Measurements from ENCODE around the gene RNU4-1. TPM values are rescaled to one million over a fixed set of nuclear protein-coding genes. Genes with fewer than 3 reads are reported as not detected.

Gene RNU4-1
- total RNA-seq, 2 donors from 2014 or later: 4,532 to 5,081 TPM

DNA sequence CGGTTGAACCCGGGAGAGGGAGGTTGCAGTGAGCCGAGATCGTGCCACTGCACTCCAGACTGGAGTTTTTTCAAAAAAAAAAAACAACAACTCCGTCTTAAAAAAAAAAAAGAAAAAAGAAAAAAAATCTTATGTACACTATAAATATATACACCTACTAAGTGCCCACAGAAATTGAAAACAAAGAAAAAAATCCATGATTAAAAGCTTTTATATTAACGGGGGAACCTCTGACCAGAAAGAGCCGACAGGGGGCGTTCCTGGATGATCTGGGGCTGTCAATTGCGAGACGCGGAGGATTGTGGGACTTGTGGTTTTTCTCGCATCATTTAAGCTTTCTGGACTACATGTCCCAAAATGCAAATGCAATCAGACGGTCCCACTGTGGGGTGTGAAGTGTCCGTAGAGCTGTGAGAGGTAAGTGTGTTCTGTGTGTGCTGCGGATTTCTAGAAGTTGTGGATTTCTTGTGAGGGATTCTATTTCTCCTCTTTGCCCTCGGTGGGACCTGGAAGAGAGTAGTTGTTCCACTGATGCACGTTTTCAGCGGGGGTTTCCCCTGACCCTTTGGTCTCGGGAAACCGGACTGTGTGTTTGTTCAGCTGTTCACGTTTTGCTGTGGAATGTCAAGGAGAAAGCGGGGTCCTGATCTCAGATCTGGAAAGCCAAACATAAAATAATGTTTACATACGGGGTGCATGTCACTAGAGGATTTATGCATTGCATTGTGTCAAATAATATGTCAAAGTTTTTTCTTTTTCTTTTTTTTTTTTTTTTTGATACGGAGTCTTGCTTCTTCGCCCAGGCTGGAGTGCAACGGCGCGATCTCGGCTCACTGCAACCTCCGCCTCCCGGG lies 9.2 kb upstream of the RNU4-1 start, which contains the start of gene SIRT4:
TSS of gene SIRT4 (plus strand) at position 360 of the 854 bp plus-strand sequence. CDS start 1,241 bp downstream, outside the sequence.
- DNase-seq (ENCODE audit: low spot score): peak; percentile 95
- intact Hi-C loops (cut with DNase I): no loop called here

DNA sequence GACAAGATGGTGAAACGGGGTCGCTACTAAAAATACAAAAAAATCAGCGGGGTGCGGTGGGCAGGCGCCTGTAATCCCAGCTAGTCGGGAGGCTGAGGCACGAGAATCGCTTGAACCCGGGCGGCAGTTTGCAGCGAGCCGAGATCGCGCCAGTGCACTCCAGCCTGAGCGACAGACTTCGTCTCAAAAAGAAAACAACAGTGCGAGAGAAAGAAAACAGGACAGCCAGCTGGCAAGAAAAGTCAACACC lies 701 bp downstream of the RNU4-1 start:
- DNase-seq (ENCODE audit: low spot score): no peak
- intact Hi-C loops (cut with DNase I): no loop called here

DNA sequence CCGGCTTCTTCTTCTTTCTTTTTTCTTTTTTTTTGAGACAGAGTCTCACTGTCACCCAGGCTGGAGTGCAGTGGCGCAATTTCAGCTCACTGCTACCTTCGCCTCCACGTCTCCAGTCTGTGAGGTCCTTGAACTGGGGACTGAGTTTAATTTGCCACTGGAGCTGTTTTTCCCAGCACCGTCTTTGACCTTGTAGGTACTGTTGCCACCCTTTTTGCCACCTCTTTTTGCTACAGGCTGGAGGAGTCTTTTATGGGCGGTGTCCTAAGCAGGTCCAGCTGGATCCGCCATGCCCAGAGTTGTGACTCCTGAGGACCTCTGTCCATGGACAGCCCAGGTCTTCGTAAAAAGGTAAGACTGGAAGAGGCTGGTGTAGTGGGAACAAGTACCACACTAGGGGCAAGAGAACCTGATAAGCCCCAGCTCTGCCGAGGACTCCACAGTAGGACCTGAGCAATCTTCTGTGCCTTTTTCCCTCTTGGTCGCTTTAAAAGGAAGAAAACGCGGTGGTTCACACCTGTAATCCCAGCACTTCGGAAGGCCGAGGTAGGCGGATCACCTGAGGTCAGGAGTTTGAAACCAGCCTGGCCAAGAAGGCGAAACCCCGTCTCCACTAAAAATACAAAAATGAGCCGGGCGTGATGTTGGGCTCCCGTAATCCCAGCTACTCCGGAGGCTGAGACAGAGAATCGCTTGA lies 2.3 kb downstream of the RNU4-1 start:
- intact Hi-C loops (cut with DNase I): no loop called here
- DNase-seq (ENCODE audit: low spot score): no peak

DNA sequence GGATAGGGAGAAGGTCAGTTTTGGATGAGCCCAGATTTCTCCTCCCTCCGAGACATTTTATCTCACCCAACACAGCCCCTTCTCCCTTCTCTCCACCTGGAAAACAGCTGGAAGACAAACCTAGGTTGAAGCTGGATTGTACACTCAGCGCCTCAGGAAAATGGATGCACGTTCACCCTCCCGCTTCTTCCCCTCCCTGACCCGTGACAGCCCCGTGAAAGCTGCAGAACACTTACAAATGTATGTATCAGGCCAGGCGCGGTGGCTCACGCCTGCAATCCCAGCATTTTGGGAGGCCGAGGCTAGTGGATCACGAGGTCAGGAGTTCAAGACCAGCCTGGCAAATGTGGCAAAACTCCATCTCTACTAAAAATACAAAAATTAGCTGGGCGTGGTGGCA lies 5.5 kb downstream of the RNU4-1 start:
- DNase-seq (ENCODE audit: low spot score): no peak
- intact Hi-C loops (cut with DNase I): loop anchor here in 1 of 2 donors (2.0 kb wide), 1 partner anchor 65 kb away; no protein-coding TSS in a partner anchor

DNA sequence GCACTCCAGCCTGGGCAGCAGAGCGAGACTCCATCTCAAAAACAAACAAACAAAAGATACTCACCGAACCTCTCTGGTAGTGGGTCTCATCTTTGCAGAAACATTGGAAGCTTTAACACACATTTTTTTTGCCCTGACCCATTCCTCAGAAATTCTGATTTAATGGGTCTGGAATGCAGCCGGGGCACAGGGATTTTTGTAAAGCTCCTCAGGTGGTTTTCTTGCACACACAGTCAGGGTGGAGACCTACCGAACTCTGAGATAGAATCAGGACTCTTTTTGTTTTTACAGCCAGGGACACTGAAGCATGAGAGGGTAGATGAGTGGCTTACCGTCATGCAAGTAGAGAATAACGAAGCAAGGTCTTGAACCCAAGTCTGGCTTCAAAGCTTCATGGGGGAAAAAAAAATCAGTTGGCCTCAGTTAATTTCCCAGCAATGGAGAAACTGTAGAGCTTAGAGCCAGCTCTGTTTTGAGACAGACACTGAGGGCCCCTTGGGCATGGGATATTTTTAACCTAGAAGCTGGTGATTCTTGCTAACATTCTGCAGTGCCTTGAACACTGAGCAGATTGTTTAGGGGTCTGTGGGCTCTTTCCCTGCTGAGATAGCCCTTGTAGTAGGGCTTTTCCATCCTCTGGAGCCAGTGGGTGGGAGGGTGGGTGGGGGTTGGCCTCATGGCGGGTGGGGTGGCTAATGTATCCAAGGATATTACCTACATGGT lies 6.1 kb downstream of the RNU4-1 start:
- no peak for DNase-seq (ENCODE audit: low spot score)
- intact Hi-C loops (cut with DNase I): loop anchor here in 1 of 2 donors (2.0 kb wide), 1 partner anchor 64 kb away; no protein-coding TSS in a partner anchor

DNA sequence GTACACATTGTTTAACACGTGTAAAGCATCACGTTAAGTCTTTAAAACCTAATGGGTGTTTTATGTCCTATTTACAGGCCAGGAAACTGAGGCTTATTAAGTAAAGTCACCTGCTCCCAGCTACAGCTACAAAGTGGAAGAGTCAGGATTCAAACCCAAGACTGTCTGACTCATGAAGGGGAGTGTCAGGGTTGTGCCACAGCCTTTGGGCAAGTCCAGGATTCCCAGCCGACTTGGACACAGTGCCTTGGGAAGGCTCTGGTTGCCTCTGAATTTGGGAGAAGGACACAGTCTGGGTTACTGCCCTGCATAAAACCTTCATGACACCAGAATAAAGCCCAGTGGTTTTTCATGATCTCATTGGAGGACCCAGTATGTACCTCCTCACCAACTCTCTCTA lies 8.7 kb downstream of the RNU4-1 start:
- no peak for DNase-seq (ENCODE audit: low spot score)
- intact Hi-C loops (cut with DNase I): no loop called here

- DNase-seq (ENCODE audit: low spot score): no peak
- intact Hi-C loops (cut with DNase I): no loop called here
Observed at GRCh38 chr12:120283318-120283717, 9.7 kb downstream of the RNU4-1 start.

- no peak for DNase-seq (ENCODE audit: low spot score)
- intact Hi-C loops (cut with DNase I): no loop called here
Observed at GRCh38 chr12:120278137-120279069, 14.6 kb downstream of the RNU4-1 start.

DNA sequence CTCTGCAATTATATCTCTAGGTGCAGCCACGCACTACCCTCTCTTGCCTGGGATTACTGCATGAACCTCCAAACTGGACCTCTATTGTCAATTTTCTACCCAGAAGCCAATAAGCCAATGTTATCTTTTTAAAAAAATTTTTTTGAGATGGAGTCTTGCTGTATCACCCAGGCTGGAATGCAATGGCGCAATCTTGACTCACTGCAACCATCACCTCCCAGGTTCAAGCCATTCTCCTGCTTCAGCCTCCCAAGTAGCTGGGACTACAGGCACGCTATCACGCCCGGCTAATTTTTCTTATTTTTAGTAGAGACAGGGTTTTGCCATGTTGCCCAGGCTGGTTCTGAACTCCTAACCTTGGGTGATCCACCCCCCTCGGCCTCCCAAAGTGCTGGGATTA lies 16.3 kb downstream of the RNU4-1 start:
- intact Hi-C loops (cut with DNase I): no loop called here
- no peak for DNase-seq (ENCODE audit: low spot score)

DNA sequence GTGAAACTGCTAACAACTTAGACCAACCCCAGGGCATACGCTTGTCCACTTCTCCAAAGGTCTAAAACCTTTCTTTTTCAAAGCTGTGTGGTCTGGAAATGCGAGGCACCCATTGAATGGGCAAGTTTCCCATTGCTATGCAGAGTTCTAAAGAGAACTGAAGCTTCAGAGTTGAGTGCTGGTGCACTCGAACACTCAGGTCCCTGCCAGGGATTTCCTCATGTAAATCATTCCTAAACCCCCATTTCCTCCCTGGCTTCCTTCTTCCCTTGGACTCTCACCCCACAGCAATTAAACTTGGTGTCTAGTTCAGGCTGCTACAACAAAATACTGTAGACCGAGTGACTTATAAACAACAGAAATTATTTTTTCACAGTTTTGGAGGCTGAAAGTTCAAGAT lies 25.3 kb downstream of the RNU4-1 start:
- DNase-seq (ENCODE audit: low spot score): no peak
- intact Hi-C loops (cut with DNase I): loop anchor here in 1 of 2 donors (5.0 kb wide), 1 partner anchor 40 kb away; no protein-coding TSS in a partner anchor

- intact Hi-C loops (cut with DNase I): loop anchor here in 1 of 2 donors (5.0 kb wide), 1 partner anchor 39 kb away; no protein-coding TSS in a partner anchor
Observed at GRCh38 chr12:120266180-120266870, 26.7 kb downstream of the RNU4-1 start.

GRCh38 chr12:120265473-120266179 lies 27.4 kb downstream of the RNU4-1 start, which contains the start of gene PXN:
Gene PXN, minus strand, starts transcription at chr12:120265730. Its CDS starts 101 bp downstream, at chr12:120265629.
- intact Hi-C loops (cut with DNase I): loop anchor here (2.0 to 5.0 kb wide), 2 partner anchors 37 to 38 kb away; no protein-coding TSS in a partner anchor
- DNase-seq (ENCODE audit: low spot score): peak; percentile 97

More at GRCh38 chr12:120266180-120266870, 26.7 kb downstream of the RNU4-1 start:
- no peak for DNase-seq (ENCODE audit: low spot score)

DNA sequence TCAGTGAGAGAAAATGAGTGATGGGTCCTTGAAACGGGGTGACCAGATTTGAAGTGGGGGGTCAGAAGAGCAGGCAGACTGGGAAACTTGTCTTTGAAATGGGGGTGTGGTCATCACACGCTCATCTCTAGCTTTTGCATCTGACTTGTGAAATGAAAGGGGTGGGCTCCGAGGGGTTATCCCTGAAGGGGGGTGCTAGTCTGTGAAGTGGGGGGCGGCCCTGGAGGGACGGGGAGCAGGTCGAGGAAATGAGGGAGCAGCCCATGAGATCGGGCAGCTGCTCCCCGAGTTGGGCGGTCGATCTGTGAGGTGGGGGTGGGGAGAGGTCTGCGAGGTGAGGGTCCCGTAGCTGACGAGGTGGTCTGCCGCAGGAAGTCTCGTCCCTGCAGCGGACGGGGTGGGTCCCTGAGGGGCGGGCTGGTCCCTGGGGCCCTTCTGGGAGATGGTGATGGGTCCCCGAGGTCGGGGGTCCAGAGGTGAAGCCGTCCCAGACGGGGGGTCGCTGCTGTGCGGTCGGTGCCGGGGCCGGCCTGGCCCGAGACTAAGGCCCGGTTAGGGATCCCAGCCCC lies 28.0 kb downstream of the RNU4-1 start:
- DNase-seq (ENCODE audit: low spot score): no peak
- intact Hi-C loops (cut with DNase I): loop anchor here (2.0 to 5.0 kb wide), 2 partner anchors 36 to 38 kb away; no protein-coding TSS in a partner anchor

DNA sequence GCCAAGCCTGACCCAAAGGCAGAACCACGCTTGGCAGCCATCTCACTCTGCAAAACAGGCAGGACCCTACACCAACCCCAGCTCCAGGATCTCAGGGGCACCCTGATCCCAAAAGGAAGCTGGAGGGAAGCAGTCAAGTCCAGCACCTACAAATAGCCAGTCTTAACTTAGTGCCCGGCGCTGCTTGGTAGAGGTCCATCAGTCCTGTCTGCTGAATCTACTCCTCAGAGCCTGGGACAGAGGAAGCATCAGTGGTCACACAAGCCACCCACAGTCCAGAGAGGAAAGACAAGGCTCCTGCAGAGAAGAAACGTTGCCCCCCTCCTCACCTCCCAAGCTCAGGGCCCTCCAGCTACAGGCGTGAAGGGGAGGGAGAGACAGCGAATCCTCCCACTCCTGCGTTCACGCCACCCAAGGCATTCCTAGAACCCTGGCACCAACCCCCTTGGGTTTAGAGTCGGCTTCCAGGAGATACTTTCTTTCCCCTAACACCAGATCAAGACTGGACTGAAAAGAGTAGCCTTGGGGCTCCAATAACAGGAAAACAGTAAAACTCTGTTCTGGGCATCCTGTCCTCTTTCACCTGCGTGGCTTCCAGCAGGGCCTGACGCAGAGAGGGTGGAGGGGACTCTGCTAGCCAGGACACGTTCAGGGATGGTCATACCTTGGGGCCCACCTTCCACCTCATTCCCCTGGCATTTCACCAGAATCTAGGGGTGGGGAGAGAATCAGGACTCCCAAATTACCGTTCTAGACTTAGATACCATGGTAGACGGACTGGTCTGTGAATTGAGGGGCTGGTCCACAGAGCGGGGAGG lies 28.7 kb downstream of the RNU4-1 start:
- intact Hi-C loops (cut with DNase I): loop anchor here in 1 of 2 donors (2.0 kb wide), 1 partner anchor 35 kb away; no protein-coding TSS in a partner anchor
- DNase-seq (ENCODE audit: low spot score): no peak

- intact Hi-C loops (cut with DNase I): loop anchor here in 1 of 2 donors (2.0 kb wide), 1 partner anchor 35 kb away; no protein-coding TSS in a partner anchor
- DNase-seq (ENCODE audit: low spot score): no peak
Observed at GRCh38 chr12:120263748-120264085, 29.3 kb downstream of the RNU4-1 start.
